ENCODE measurements around the gene PROX1. TPM values are rescaled to one million over a fixed set of nuclear protein-coding genes. Genes with fewer than 3 reads are reported as not detected.

Gene PROX1
- total RNA-seq, 4 donors from 2014 or later = 34.6 to 51.3 (median 38.4) TPM

- Histone ChIP-seq H3K27me3 (no peaks in the 10 kb centered on the region), H3K9me3 (no peaks in the 10 kb centered on the region), H3K36me3 (no peaks in the 10 kb centered on the region), H3K4me3 (replicated peaks in 1 of 3) (no peak overlapping the region), H3K27ac (no peak overlapping the region), H3K4me1 (peaks cover 6 to 18% of the 10 kb centered on the region in 2 donors)
- 64 to 69% methylated on average over 5 of the region's 5 CpGs for WGBS, 2 donors
- TF ChIP-seq POLR2A (IDR thresholded peaks at IDR 0.05) = no peak
- TF ChIP-seq, protein P1, sequence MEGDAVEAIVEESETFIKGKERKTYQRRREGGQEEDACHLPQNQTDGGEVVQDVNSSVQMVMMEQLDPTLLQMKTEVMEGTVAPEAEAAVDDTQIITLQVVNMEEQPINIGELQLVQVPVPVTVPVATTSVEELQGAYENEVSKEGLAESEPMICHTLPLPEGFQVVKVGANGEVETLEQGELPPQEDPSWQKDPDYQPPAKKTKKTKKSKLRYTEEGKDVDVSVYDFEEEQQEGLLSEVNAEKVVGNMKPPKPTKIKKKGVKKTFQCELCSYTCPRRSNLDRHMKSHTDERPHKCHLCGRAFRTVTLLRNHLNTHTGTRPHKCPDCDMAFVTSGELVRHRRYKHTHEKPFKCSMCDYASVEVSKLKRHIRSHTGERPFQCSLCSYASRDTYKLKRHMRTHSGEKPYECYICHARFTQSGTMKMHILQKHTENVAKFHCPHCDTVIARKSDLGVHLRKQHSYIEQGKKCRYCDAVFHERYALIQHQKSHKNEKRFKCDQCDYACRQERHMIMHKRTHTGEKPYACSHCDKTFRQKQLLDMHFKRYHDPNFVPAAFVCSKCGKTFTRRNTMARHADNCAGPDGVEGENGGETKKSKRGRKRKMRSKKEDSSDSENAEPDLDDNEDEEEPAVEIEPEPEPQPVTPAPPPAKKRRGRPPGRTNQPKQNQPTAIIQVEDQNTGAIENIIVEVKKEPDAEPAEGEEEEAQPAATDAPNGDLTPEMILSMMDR (IDR thresholded peaks at IDR 0.05) = no peak
- DNase-seq = no peak
- intact Hi-C loops (cut with DNase I) = no loop called here
Measured at GRCh38 chr1:214022229-214022791, 34.5 kb downstream of the PROX1 start.

DNA sequence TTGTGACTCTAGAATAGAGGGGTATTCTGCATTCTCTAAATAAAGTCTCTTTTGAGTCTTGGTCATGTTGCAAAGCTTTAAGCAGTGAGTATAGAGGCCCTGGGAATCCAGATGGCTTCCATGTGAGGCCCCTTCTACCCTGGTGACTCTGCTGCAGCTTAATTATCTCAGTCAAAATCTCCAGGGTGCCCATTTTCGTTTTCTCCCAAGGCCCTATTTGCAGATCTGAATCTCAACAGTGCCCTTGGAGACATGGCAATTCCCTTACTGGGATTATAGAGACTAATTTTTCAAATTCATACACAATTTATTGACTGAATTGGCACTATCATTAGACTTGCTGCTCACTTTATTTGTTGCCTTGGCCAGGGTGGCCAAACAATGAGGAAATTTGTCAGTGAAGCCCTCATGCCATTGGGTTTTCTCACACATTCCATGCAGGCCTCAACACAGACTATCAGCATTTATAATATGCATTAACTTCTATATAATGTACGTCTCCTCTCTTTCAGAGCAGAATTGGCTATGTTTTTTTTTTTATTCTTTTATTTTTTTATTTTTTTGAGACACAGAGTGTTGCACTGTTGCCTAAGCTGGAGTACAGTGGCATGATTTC, 35.1 kb downstream of the PROX1 start:
- no peaks in the 10 kb centered on the region for H3K36me3 ChIP-seq
- no peaks in the 10 kb centered on the region for H3K27me3 ChIP-seq
- no peaks in the 10 kb centered on the region for H3K9me3 ChIP-seq
- TF ChIP-seq, protein P1 (IDR thresholded peaks at IDR 0.05) = no peak
- no peak for TF ChIP-seq POLR2A (IDR thresholded peaks at IDR 0.05)
- no peak for DNase-seq
- peaks cover 12 to 24% of the 10 kb centered on the region in 2 donors for H3K4me1 ChIP-seq
- WGBS, 2 donors = 79 to 93% methylated on average over 2 of the region's 2 CpGs
- H3K4me3 ChIP-seq (replicated peaks in 1 of 3) = no peak overlapping the region
- intact Hi-C loops (cut with DNase I) = no loop called here
- H3K27ac ChIP-seq = no peak overlapping the region

DNA sequence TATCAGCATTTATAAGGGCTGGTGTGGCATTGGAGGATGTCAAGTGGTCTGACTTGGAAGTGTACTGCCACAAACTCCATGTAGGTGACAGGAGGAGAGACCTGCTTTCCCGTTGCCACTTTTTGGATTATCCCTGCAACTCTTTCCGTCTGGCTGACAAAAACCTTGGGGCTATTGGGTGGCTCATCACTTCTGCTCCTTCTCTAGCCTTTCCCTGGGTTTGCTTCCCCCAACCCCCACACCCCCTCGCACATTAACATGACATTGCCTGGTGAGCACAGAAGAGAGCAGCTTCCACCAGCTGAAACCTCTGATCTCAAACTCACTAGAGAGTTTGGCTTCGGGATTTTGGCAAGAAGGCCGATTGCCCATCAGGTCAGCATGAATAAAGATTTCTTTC, 39.2 kb downstream of the PROX1 start:
- DNase-seq = peak; percentile 19 to 30
- intact Hi-C loops (cut with DNase I) = no loop called here
- no peaks in the 10 kb centered on the region for H3K9me3 ChIP-seq
- no peaks in the 10 kb centered on the region for H3K27me3 ChIP-seq
- 39 to 52% methylated on average over 5 of the region's 5 CpGs for WGBS, 2 donors
- H3K4me3 ChIP-seq (replicated peaks in 1 of 3) = no peak overlapping the region
- H3K36me3 ChIP-seq = no peaks in the 10 kb centered on the region
- H3K27ac ChIP-seq = peak overlapping the region in 2 of 3 donors; percentile 47 to 72
- TF ChIP-seq, protein P1 (IDR thresholded peaks at IDR 0.05) = no peak
- TF ChIP-seq POLR2A (IDR thresholded peaks at IDR 0.05) = no peak
- H3K4me1 ChIP-seq = peaks cover 39 to 49% of the 10 kb centered on the region in 2 donors

DNA sequence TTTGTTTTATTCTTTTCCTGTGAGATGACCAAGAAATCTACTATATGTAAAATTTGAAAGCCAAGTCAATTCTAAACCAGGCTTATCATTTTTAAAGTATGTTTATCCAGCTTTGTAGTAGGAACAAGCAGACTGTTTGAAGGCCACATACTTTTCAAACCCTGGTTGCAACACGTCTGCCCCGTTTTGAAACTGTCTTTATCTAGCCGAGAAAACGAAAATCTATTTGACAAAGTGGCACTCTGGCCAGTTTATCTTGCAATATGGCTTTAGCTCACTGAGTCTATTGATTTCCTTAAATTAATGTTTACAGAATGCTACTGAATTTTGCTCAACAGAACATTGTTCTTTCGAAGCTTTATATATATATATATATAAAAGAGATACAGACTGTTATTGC, 39.7 kb downstream of the PROX1 start:
- Histone ChIP-seq H3K4me1 (peaks cover 39 to 49% of the 10 kb centered on the region in 2 donors), H3K27me3 (no peaks in the 10 kb centered on the region), H3K27ac (peak overlapping the region; percentile 30 to 72 (median 47)), H3K4me3 (replicated peaks in 1 of 3) (no peak overlapping the region), H3K36me3 (no peaks in the 10 kb centered on the region), H3K9me3 (no peaks in the 10 kb centered on the region)
- intact Hi-C loops (cut with DNase I) = no loop called here
- 77 to 81% methylated on average over 5 of the region's 5 CpGs for WGBS, 2 donors
- TF ChIP-seq, protein P1 (IDR thresholded peaks at IDR 0.05) = no peak
- DNase-seq = no peak

GRCh38 chr1:214028095-214028494, 40.3 kb downstream of the PROX1 start:
- H3K9me3 ChIP-seq = no peaks in the 10 kb centered on the region
- 61 to 68% methylated on average over 5 of the region's 5 CpGs for WGBS, 2 donors
- H3K27me3 ChIP-seq = no peaks in the 10 kb centered on the region
- H3K36me3 ChIP-seq = no peaks in the 10 kb centered on the region
- peak overlapping the region; percentile 30 to 72 (median 47) for H3K27ac ChIP-seq
- TF ChIP-seq, protein P1 (IDR thresholded peaks at IDR 0.05) = no peak
- TF ChIP-seq POLR2A (IDR thresholded peaks at IDR 0.05) = no peak
- peaks cover 39 to 49% of the 10 kb centered on the region in 2 donors for H3K4me1 ChIP-seq
- intact Hi-C loops (cut with DNase I) = no loop called here
- no peak overlapping the region for H3K4me3 ChIP-seq (replicated peaks in 1 of 3)
- no peak for DNase-seq
